ENCODE results near the gene CCR1. TPM values are rescaled to one million over a fixed set of nuclear protein-coding genes. Genes with fewer than 3 reads are reported as not detected.
"Not testable (repeated sequence)": the region's sequence is repeated elsewhere in the genome, so short reads cannot be mapped to it uniquely, and the experiment has no call there.

Gene CCR1
- polyA plus RNA-seq, 1 donor (not counting 4 experiments of a cell fraction or from before 2014, with no cell fraction given), result not detected

DNA sequence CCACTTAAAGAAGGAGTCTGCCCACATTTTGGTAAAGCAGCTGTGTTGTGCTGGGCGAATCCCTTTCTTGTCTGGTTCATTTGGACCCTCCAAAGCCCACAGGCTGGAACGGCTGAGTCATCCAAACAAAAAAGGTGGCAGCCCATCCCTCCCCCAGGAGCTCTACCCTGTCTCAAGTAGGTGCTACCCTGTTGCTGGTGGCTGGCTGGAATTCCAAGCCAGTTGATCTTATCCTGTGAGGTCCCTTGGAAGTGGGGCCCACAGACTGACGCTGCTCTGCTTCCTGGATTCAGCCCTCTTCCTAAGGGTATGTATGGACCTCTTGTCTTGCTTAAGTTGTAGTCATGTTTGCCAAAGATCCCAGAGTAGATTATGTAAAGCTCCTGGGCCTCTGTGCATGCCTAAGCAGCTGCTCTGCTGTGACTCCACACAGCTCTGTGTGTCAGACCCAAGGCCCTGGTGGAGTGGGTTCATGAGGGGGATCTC is 44.5 kb downstream of the CCR1 start:
- dilution Hi-C loops (cut with MboI; ENCODE audit: extremely low pct_ligation_motif_present, low sequenced_read_pairs), result no loop called here
- H3K4me2 ChIP-seq (ENCODE audit: control insufficient read depth, extremely low read depth, insufficient read depth, low read depth, low read length), result peak overlapping the region; percentile 83
- H3K27ac ChIP-seq (ENCODE audit: control insufficient read depth, insufficient read depth, low read length), result peak overlapping the region; percentile 79
- H3K9me3 ChIP-seq (ENCODE audit: control insufficient read depth, low read depth, low read length), result no peaks in the 10 kb centered on the region
- peak overlapping the region; percentile 88 for H2AFZ ChIP-seq (ENCODE audit: control insufficient read depth, low read length)
- FAIRE-seq (peak; percentile 97), DNase-seq (ENCODE audit: low read depth, low spot score) (peak; percentile 77)
- no peaks in the 10 kb centered on the region for H3K36me3 ChIP-seq (ENCODE audit: control insufficient read depth in 2 of 2, extremely low read depth in 1 of 2, insufficient read depth in 2 of 2, low read length in 2 of 2)
- H3K27me3 ChIP-seq (ENCODE audit: control insufficient read depth, extremely low read depth, insufficient read depth, low read length), result no peaks in the 10 kb centered on the region
- H3K79me2 ChIP-seq (ENCODE audit: control insufficient read depth, insufficient read depth, low read length), result no peaks in the 10 kb centered on the region
- peaks cover 16% of the 10 kb centered on the region for H3K4me1 ChIP-seq (ENCODE audit: control insufficient read depth, extremely low read depth, insufficient read depth, low read length)
- peak overlapping the region; percentile 64 for H3K9ac ChIP-seq (ENCODE audit: control insufficient read depth, extremely low read depth, insufficient read depth, low read length)
- H4K20me1 ChIP-seq (ENCODE audit: control insufficient read depth, extremely low read depth, insufficient read depth, low read length), result no peaks in the 10 kb centered on the region
- no peak for TF ChIP-seq EZH2 (IDR thresholded peaks at IDR 0.05; ENCODE audit: low read length)
- TF ChIP-seq, protein P1, sequence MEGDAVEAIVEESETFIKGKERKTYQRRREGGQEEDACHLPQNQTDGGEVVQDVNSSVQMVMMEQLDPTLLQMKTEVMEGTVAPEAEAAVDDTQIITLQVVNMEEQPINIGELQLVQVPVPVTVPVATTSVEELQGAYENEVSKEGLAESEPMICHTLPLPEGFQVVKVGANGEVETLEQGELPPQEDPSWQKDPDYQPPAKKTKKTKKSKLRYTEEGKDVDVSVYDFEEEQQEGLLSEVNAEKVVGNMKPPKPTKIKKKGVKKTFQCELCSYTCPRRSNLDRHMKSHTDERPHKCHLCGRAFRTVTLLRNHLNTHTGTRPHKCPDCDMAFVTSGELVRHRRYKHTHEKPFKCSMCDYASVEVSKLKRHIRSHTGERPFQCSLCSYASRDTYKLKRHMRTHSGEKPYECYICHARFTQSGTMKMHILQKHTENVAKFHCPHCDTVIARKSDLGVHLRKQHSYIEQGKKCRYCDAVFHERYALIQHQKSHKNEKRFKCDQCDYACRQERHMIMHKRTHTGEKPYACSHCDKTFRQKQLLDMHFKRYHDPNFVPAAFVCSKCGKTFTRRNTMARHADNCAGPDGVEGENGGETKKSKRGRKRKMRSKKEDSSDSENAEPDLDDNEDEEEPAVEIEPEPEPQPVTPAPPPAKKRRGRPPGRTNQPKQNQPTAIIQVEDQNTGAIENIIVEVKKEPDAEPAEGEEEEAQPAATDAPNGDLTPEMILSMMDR (optimal IDR thresholded peaks at IDR 0.05 in 1 of 3, IDR thresholded peaks at IDR 0.05 in 1 of 3, conservative IDR thresholded peaks at IDR 0.05 in 1 of 3; ENCODE audit: extremely low read depth in 1 of 3, insufficient read depth in 2 of 3, low read length in 3 of 3), result no peak
- peak overlapping the region; percentile 26 to 53 (median 48) for H3K4me3 ChIP-seq (ENCODE audit: control insufficient read depth in 2 of 3, extremely low read depth in 1 of 3, insufficient read depth in 2 of 3, low read depth in 1 of 3, low read length in 3 of 3)
- no peaks in the 10 kb centered on the region for H3K9me1 ChIP-seq (ENCODE audit: control insufficient read depth, extremely low read depth, insufficient read depth, low read length)

DNA sequence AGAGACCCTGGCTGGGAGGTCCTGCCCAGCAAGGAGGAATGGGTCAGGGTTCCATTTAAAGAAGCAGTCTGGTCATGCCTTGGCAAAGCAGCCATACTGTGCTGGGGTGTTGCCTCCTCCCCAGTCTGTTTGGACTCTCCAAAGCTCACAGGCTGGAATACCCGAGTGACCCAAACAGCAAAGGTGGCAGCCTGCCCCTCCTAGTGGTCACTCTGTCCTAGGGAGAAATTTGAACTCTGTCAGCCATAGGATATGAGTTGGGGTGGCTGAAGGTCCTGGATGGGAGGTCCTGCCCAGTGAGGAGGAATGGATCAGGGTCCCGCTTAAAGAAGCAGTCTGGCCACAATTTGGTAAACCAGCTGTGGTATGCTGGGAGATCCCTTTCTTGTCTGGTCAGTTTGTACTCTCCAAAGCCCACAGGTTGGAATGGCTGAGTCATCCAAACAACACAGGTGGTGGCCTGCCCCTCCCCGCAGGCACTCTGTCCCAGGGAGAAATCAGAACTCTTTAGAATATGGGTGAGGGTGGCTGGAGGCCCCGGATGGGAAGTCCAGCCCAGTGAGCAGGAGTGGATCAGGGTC is 45.0 kb downstream of the CCR1 start:
- no peak for TF ChIP-seq EZH2 (IDR thresholded peaks at IDR 0.05; ENCODE audit: low read length)
- TF ChIP-seq, protein P1 (optimal IDR thresholded peaks at IDR 0.05 in 1 of 3, IDR thresholded peaks at IDR 0.05 in 1 of 3, conservative IDR thresholded peaks at IDR 0.05 in 1 of 3; ENCODE audit: extremely low read depth in 1 of 3, insufficient read depth in 2 of 3, low read length in 3 of 3), result peak in 1 of 3 experiments; percentile 31
- no peaks in the 10 kb centered on the region for H3K27me3 ChIP-seq (ENCODE audit: control insufficient read depth, extremely low read depth, insufficient read depth, low read length)
- peak overlapping the region; percentile 26 to 53 (median 48) for H3K4me3 ChIP-seq (ENCODE audit: control insufficient read depth in 2 of 3, extremely low read depth in 1 of 3, insufficient read depth in 2 of 3, low read depth in 1 of 3, low read length in 3 of 3)
- peak overlapping the region; percentile 64 for H3K9ac ChIP-seq (ENCODE audit: control insufficient read depth, extremely low read depth, insufficient read depth, low read length)
- no peaks in the 10 kb centered on the region for H3K79me2 ChIP-seq (ENCODE audit: control insufficient read depth, insufficient read depth, low read length)
- H3K27ac ChIP-seq (ENCODE audit: control insufficient read depth, insufficient read depth, low read length), result peak overlapping the region; percentile 79
- H2AFZ ChIP-seq (ENCODE audit: control insufficient read depth, low read length), result peak overlapping the region; percentile 88
- peaks cover 16% of the 10 kb centered on the region for H3K4me1 ChIP-seq (ENCODE audit: control insufficient read depth, extremely low read depth, insufficient read depth, low read length)
- dilution Hi-C loops (cut with MboI; ENCODE audit: extremely low pct_ligation_motif_present, low sequenced_read_pairs), result no loop called here
- H3K9me3 ChIP-seq (ENCODE audit: control insufficient read depth, low read depth, low read length), result no peaks in the 10 kb centered on the region
- DNase-seq (ENCODE audit: low read depth, low spot score), result peak; percentile 84
- H4K20me1 ChIP-seq (ENCODE audit: control insufficient read depth, extremely low read depth, insufficient read depth, low read length), result no peaks in the 10 kb centered on the region
- H3K4me2 ChIP-seq (ENCODE audit: control insufficient read depth, extremely low read depth, insufficient read depth, low read depth, low read length), result peak overlapping the region; percentile 83
- no peak for FAIRE-seq
- no peaks in the 10 kb centered on the region for H3K36me3 ChIP-seq (ENCODE audit: control insufficient read depth in 2 of 2, extremely low read depth in 1 of 2, insufficient read depth in 2 of 2, low read length in 2 of 2)
- no peaks in the 10 kb centered on the region for H3K9me1 ChIP-seq (ENCODE audit: control insufficient read depth, extremely low read depth, insufficient read depth, low read length)

DNA sequence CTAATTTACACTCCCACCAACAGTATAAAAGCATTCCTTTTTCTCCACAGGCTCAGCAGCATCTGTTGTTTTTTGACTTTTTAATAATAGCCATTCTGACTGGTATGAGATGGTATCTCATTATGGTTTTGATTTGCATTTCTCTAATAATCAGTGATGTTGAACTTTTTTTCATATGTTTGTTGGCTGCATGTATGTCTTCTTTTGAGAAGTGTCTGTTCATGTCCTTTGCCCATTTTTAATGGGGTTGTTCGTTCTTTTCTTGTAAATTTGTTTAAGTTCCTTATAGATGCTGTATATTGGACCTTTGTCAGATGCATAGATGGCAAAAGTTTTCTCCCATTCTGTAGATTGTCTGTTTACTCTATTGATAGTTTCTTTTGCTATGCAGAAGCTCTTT is 50.4 kb downstream of the CCR1 start:
- DNase-seq (ENCODE audit: low read depth, low spot score); H3K27me3 ChIP-seq (ENCODE audit: control insufficient read depth, extremely low read depth, insufficient read depth, low read length); H3K79me2 ChIP-seq (ENCODE audit: control insufficient read depth, insufficient read depth, low read length); H3K9me1 ChIP-seq (ENCODE audit: control insufficient read depth, extremely low read depth, insufficient read depth, low read length); H2AFZ ChIP-seq (ENCODE audit: control insufficient read depth, low read length); dilution Hi-C loops (cut with MboI; ENCODE audit: extremely low pct_ligation_motif_present, low sequenced_read_pairs); H3K9me3 ChIP-seq (ENCODE audit: control insufficient read depth, low read depth, low read length); H3K4me1 ChIP-seq (ENCODE audit: control insufficient read depth, extremely low read depth, insufficient read depth, low read length); H3K4me2 ChIP-seq (ENCODE audit: control insufficient read depth, extremely low read depth, insufficient read depth, low read depth, low read length); FAIRE-seq; H4K20me1 ChIP-seq (ENCODE audit: control insufficient read depth, extremely low read depth, insufficient read depth, low read length); H3K36me3 ChIP-seq (ENCODE audit: control insufficient read depth in 2 of 2, extremely low read depth in 1 of 2, insufficient read depth in 2 of 2, low read length in 2 of 2); H3K4me3 ChIP-seq (ENCODE audit: control insufficient read depth in 2 of 3, extremely low read depth in 1 of 3, insufficient read depth in 2 of 3, low read depth in 1 of 3, low read length in 3 of 3); H3K9ac ChIP-seq (ENCODE audit: control insufficient read depth, extremely low read depth, insufficient read depth, low read length); H3K27ac ChIP-seq (ENCODE audit: control insufficient read depth, insufficient read depth, low read length): not testable (repeated sequence)

Measured in keratinocyte (primary cell).